T-helper 22 cell (primary cell): ENCODE data around the gene TOM1L2.

Source experiments
- DNase-seq: peaks from one replicate; pipeline ENCODE4 v3.0.0-alpha.2; 2020; ENCODE audit warnings: low read depth

TOM1L2 gene

GRCh38 chr17:17898673-17899072 is 73.5 kb downstream of the TOM1L2 start:
- DNase-seq: no peak

- DNase-seq: no peak
Observed at GRCh38 chr17:17897442-17897841, 74.8 kb downstream of the TOM1L2 start.

GRCh38 chr17:17896746-17897145 is 75.5 kb downstream of the TOM1L2 start:
- DNase-seq: no peak

- DNase-seq: no peak
Observed at GRCh38 chr17:17893801-17894644, 78.2 kb downstream of the TOM1L2 start.

GRCh38 chr17:17892731-17893130 is 79.5 kb downstream of the TOM1L2 start:
- no peak for DNase-seq

- DNase-seq: no peak
Observed at GRCh38 chr17:17892009-17892408, 80.2 kb downstream of the TOM1L2 start.

- DNase-seq: no peak
Observed at GRCh38 chr17:17890773-17891759, 81.1 kb downstream of the TOM1L2 start.

GRCh38 chr17:17889922-17890321 is 82.3 kb downstream of the TOM1L2 start:
- DNase-seq: no peak

- no peak for DNase-seq
Observed at GRCh38 chr17:17888821-17889220, 83.4 kb downstream of the TOM1L2 start.

GRCh38 chr17:17888371-17888770 is 83.8 kb downstream of the TOM1L2 start:
- DNase-seq: no peak

- DNase-seq: no peak
Observed at GRCh38 chr17:17887752-17888304, 84.4 kb downstream of the TOM1L2 start.

- DNase-seq: no peak
Observed at GRCh38 chr17:17886726-17887125, 85.5 kb downstream of the TOM1L2 start.

GRCh38 chr17:17886226-17886625 is 86.0 kb downstream of the TOM1L2 start:
- DNase-seq: no peak

- DNase-seq: no peak
Observed at GRCh38 chr17:17884391-17885357, 87.5 kb downstream of the TOM1L2 start.

- DNase-seq: no peak
Observed at GRCh38 chr17:17883801-17884200, 88.4 kb downstream of the TOM1L2 start.

- no peak for DNase-seq
Observed at GRCh38 chr17:17882082-17882581, 90.1 kb downstream of the TOM1L2 start.

GRCh38 chr17:17880577-17881196 is 91.5 kb downstream of the TOM1L2 start:
- no peak for DNase-seq

- DNase-seq: no peak
Observed at GRCh38 chr17:17877529-17878358, 94.5 kb downstream of the TOM1L2 start.

- DNase-seq: no peak
Observed at GRCh38 chr17:17876959-17877528, 95.2 kb downstream of the TOM1L2 start.
